Lower leg skin (tissue), 3 donors: ENCODE data around the gene FZR1.

Source experiments
- POLR2A ChIP-seq, 2 donors: fragments of 450-650 bp; IDR thresholded peaks; one replicate each; pipeline ENCODE4 v1.6.1; 2016 to 2017; ENCODE audit warnings: antibody characterized with exemption in 2 of 2, mild to moderate bottlenecking in 1 of 2, moderate library complexity in 1 of 2
- TF ChIP-seq, protein P1 (sequence below), 3 donors: fragments of 450-650 bp; IDR thresholded peaks; one replicate each; pipeline ENCODE4 v1.5.1; 2016; ENCODE audit warnings: antibody characterized with exemption in 3 of 3, mild to moderate bottlenecking in 3 of 3, moderate library complexity in 2 of 3

DNA sequence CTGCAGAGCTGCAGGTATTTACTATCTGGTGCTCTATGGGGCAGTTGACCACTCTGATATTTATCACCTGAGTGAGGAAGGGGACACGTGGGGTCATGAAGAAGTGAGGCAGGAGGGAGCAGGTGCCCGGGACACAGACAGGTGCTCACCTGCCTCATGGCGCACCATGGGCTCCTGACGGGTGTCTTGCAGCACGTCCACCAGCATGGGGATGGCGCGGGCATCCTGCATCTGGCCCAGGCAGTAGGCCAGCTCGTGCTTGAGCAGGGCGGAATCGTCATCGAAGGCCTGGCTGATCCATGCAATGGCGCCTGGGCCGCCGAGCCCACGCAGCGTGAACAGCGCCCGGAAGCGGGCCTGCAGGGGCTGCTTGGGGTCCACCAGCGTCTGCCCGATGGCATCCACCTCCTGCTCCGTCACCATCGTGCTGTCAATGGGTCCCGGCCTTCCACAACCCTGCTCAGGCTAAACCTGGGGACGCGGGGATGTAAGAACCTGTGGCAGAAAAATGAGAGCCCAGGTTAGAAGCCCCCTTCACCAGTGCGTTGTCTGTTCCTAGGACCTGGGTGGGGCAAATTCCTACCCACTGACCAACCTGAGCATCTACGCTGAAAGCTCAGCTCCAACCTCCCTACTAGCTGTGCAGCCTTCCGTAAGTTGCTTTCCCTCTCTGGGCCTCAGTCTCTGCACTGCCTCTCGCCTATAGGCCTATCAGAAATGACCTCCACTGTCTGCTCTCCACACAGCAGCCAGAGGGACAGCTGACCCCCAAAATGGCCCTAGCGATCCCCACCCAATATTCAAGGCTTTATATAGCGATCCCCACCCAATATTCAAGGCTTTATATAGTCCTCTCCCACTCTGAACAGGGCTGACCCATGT lies 9.5 kb upstream of the FZR1 start:
- TF ChIP-seq, protein P1, sequence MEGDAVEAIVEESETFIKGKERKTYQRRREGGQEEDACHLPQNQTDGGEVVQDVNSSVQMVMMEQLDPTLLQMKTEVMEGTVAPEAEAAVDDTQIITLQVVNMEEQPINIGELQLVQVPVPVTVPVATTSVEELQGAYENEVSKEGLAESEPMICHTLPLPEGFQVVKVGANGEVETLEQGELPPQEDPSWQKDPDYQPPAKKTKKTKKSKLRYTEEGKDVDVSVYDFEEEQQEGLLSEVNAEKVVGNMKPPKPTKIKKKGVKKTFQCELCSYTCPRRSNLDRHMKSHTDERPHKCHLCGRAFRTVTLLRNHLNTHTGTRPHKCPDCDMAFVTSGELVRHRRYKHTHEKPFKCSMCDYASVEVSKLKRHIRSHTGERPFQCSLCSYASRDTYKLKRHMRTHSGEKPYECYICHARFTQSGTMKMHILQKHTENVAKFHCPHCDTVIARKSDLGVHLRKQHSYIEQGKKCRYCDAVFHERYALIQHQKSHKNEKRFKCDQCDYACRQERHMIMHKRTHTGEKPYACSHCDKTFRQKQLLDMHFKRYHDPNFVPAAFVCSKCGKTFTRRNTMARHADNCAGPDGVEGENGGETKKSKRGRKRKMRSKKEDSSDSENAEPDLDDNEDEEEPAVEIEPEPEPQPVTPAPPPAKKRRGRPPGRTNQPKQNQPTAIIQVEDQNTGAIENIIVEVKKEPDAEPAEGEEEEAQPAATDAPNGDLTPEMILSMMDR (IDR thresholded peaks at IDR 0.05), result no peak
- TF ChIP-seq POLR2A (IDR thresholded peaks at IDR 0.05), result no peak
